Measurements from ENCODE around the gene PTCH1.

PTCH1 gene

GRCh38 chr9:95516734-95517558, at the start of gene PTCH1:
Gene PTCH1, minus strand, starts transcription at chr9:95516971.
- DNase-seq, result no peak

- DNase-seq, result no peak
Observed at GRCh38 chr9:95565982-95566381, 49.2 kb upstream of the PTCH1 start.

- no peak for DNase-seq
Observed at GRCh38 chr9:95561913-95562312, 45.1 kb upstream of the PTCH1 start.

- DNase-seq, result no peak
Observed at GRCh38 chr9:95557142-95557541, 40.4 kb upstream of the PTCH1 start.

- no peak for DNase-seq
Observed at GRCh38 chr9:95556521-95556920, 39.8 kb upstream of the PTCH1 start.

GRCh38 chr9:95552814-95553546, 36.2 kb upstream of the PTCH1 start:
- no peak for DNase-seq

GRCh38 chr9:95552255-95552654, 35.5 kb upstream of the PTCH1 start:
- no peak for DNase-seq

- DNase-seq, result no peak
Observed at GRCh38 chr9:95551406-95551805, 34.6 kb upstream of the PTCH1 start.

GRCh38 chr9:95545831-95546567, 29.2 kb upstream of the PTCH1 start:
- no peak for DNase-seq

GRCh38 chr9:95533996-95534680, 17.4 kb upstream of the PTCH1 start:
- DNase-seq, result no peak

GRCh38 chr9:95529910-95530309, 13.1 kb upstream of the PTCH1 start:
- DNase-seq, result no peak

- DNase-seq, result no peak
Observed at GRCh38 chr9:95528908-95529502, 12.2 kb upstream of the PTCH1 start.

GRCh38 chr9:95522871-95523370, 6.2 kb upstream of the PTCH1 start:
- no peak for DNase-seq

GRCh38 chr9:95521699-95522098, 4.9 kb upstream of the PTCH1 start:
- no peak for DNase-seq

GRCh38 chr9:95517559-95518425, 1.0 kb upstream of the PTCH1 start:
- no peak for DNase-seq

GRCh38 chr9:95516221-95516733, 494 bp downstream of the PTCH1 start:
- DNase-seq, result no peak

- DNase-seq, result no peak
Observed at GRCh38 chr9:95515272-95516113, 1.3 kb downstream of the PTCH1 start.

- no peak for DNase-seq
Observed at GRCh38 chr9:95514342-95514741, 2.4 kb downstream of the PTCH1 start.

GRCh38 chr9:95513711-95514110, 3.1 kb downstream of the PTCH1 start:
- no peak for DNase-seq

GRCh38 chr9:95512709-95513095, 4.1 kb downstream of the PTCH1 start:
- peak in 1 of 2 donors; percentile 16 for DNase-seq

Measured in inflammatory macrophage treated with lipopolysaccharide for 1 hour (primary cell).